HG03066 (cell line): ENCODE data around the gene ZDHHC14.

Source experiments
- ATAC-seq: cut with Tn5 transposase; IDR thresholded peaks from one replicate; pipeline ENCODE4 v1.9.1; 2021; ENCODE audit warnings: low read depth; ENCODE audit not compliant: unreplicated experiment

ZDHHC14 gene

GRCh38 chr6:157649311-157650260, 268.6 kb downstream of the ZDHHC14 start:
- no peak for ATAC-seq

GRCh38 chr6:157650261-157650640, 269.3 kb downstream of the ZDHHC14 start:
- ATAC-seq, result no peak

GRCh38 chr6:157650801-157651200, 269.8 kb downstream of the ZDHHC14 start:
- ATAC-seq, result no peak

- no peak for ATAC-seq
Observed at GRCh38 chr6:157651731-157652490, 270.9 kb downstream of the ZDHHC14 start.

- ATAC-seq, result no peak
Observed at GRCh38 chr6:157652601-157653363, 271.8 kb downstream of the ZDHHC14 start.

GRCh38 chr6:157653521-157653920, 272.5 kb downstream of the ZDHHC14 start:
- no peak for ATAC-seq

- no peak for ATAC-seq
Observed at GRCh38 chr6:157655139-157655538, 274.1 kb downstream of the ZDHHC14 start.

GRCh38 chr6:157656437-157656997, 275.5 kb downstream of the ZDHHC14 start:
- ATAC-seq, result no peak

GRCh38 chr6:157657754-157658153, 276.8 kb downstream of the ZDHHC14 start:
- no peak for ATAC-seq

GRCh38 chr6:157658301-157658700, 277.3 kb downstream of the ZDHHC14 start:
- no peak for ATAC-seq

GRCh38 chr6:157659536-157660271, 278.7 kb downstream of the ZDHHC14 start:
- no peak for ATAC-seq

GRCh38 chr6:157660414-157660813, 279.4 kb downstream of the ZDHHC14 start:
- ATAC-seq, result no peak

GRCh38 chr6:157661652-157662051, 280.7 kb downstream of the ZDHHC14 start:
- no peak for ATAC-seq

GRCh38 chr6:157663261-157663660, 282.3 kb downstream of the ZDHHC14 start:
- no peak for ATAC-seq

GRCh38 chr6:157665180-157665579, 284.2 kb downstream of the ZDHHC14 start:
- no peak for ATAC-seq

GRCh38 chr6:157666729-157667128, 285.7 kb downstream of the ZDHHC14 start:
- ATAC-seq, result no peak

- ATAC-seq, result no peak
Observed at GRCh38 chr6:157667211-157668008, 286.4 kb downstream of the ZDHHC14 start.

- no peak for ATAC-seq
Observed at GRCh38 chr6:157668009-157668401, 287.0 kb downstream of the ZDHHC14 start.

- no peak for ATAC-seq
Observed at GRCh38 chr6:157668713-157669112, 287.7 kb downstream of the ZDHHC14 start.
